Measurements from ENCODE around the gene PRDM7.
A peak's percentile ranks its signal among the peaks of the same experiment; 100 is the strongest.
"Not testable (repeated sequence)": the region's sequence is repeated elsewhere in the genome, so short reads cannot be mapped to it uniquely, and the experiment has no call there.

Gene PRDM7

DNA sequence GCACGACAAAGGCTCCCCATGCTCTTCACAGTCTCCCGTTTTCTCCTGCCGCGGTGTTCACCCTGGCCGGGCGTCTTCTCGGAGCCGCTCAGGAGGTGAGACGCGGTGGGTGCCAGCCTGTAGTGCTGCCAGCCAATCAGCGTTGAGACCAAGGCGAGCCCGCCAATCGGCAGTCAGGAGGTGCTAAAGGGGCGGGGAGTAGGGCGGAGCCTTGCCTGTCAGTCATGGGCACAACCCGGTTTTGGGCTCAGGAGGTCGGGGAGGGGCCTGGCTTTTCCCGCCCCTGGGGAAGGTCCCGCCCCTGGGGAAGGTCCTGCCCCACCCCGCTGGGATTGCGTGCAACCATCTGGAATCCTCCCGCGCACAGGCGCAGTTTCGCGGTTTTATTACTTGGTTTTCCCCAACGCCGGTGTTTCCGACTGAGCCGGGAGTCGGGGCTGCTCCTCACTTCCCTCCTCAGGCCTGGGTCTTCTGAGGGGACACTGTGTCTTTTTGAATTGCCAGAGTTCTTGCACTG, at the start of gene PRDM7:
Gene PRDM7 (minus strand): TSS at position 92 of the 517 bp plus-strand sequence. CDS start 1,421 bp downstream, outside the sequence.
- DNase-seq, result peak; percentile 96

GRCh38 chr16:90121846-90122245, 44.7 kb upstream of the PRDM7 start:
- not testable (repeated sequence) for DNase-seq

- not testable (repeated sequence) for DNase-seq
Observed at GRCh38 chr16:90107617-90108016, 30.5 kb upstream of the PRDM7 start.

DNA sequence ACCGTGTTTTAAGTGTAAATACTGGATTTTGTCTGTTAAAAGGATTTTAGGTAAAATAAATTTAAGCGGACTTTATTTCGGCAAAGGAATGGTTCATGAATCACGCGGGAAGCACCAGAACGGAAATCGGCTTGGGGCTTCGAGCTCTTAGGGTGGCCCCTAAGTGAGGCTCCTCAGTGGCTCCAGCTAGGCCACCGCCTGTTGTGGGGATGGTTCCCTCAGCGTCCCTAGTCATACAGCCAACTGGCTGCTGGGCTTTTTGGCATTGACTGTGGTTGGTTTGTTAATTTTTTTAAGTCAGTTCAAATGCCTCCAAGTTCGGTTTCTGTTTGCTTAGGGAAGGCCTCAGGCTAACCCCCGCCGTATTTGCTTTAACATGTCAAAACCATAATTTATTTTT, 29.9 kb upstream of the PRDM7 start:
- not testable (repeated sequence) for DNase-seq

- not testable (repeated sequence) for DNase-seq
Observed at GRCh38 chr16:90106271-90106670, 29.1 kb upstream of the PRDM7 start.

- not testable (repeated sequence) for DNase-seq
Observed at GRCh38 chr16:90104725-90105124, 27.6 kb upstream of the PRDM7 start.

DNA sequence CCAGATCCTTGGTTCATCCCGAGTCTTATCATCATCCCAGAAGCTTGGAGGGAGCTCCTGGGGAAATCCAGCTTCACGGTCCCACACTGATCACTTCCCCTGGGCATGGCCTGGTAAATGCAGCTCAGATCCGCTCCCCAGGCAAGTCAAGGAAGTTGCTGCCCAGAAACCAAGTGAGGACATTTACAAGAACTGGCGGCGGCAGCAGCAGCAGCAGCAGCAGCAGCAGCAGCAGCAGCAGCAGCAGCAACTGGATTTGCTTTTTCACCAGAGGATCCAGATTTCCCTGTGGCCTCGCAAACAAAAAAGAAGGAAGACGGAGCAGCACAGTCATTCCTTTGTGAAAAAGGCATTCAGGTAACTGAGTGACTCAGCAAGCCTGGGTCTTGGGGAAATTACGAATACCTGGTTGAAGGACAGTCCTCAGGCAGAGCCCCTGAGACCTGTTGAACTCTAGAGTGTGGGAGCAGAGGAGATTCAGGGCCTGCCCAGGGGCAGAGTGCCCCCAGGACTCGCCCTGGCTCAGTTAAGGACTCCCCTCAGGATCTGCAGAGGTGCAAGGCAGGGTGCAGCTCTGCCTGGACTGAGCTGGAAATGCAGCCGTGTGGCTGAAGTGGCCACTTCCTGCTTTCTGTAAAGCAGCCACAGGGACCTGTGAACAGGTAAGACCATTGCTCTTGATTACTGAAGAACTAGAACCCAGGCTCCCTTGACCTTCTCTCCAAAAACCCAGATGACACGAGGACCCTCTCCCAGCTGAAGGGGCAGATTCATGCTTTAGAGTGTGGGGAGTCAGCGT, 25.2 kb upstream of the PRDM7 start:
- DNase-seq, result not testable (repeated sequence)

GRCh38 chr16:90101332-90101731, 24.2 kb upstream of the PRDM7 start:
- not testable (repeated sequence) for DNase-seq

- not testable (repeated sequence) for DNase-seq
Observed at GRCh38 chr16:90100790-90101189, 23.7 kb upstream of the PRDM7 start.

DNA sequence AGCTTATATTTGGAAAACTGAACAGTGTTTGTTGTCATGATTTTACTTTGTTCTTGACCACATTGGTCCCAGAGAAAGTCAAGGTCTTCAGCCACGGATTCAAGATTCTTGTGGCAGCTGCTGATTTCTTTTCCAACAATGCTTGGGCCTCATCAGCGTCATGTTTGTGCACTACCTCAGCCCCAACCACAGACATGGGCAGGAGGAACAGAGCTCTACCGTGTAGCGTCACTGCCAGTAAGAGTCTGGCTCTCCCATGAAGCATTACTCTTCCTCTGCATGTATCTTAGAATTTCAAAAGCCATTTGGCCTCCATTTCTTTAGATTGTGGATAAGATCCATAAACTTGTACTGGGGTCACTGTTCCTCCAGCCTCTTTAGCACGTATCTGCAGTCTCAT, 23.1 kb upstream of the PRDM7 start:
- not testable (repeated sequence) for DNase-seq

DNA sequence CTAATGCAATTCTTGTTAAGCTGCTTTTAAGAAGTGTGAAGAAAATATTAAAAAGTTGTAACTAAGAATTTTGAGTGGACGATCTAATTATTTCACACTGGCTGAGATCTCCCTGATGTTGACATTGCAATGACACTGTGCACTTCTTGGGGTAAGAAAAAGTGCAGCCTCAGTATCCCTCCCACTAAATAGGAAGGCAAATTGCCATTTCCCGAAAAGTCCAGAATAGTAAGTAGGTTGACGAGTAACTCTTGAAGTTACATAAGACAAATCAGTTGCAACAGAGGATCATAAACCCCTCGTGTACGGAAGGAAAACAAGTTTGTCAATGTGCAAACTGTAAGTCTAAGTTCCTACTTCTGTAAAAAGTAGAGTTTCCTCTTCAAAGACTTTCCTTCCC, 21.8 kb upstream of the PRDM7 start:
- not testable (repeated sequence) for DNase-seq

GRCh38 chr16:90097010-90097684, 20.0 kb upstream of the PRDM7 start:
- DNase-seq, result not testable (repeated sequence)

GRCh38 chr16:90094791-90095190, 17.7 kb upstream of the PRDM7 start:
- DNase-seq, result not testable (repeated sequence)

GRCh38 chr16:90094296-90094695, 17.2 kb upstream of the PRDM7 start:
- DNase-seq, result not testable (repeated sequence)

- DNase-seq, result not testable (repeated sequence)
Observed at GRCh38 chr16:90093799-90094198, 16.7 kb upstream of the PRDM7 start.

DNA sequence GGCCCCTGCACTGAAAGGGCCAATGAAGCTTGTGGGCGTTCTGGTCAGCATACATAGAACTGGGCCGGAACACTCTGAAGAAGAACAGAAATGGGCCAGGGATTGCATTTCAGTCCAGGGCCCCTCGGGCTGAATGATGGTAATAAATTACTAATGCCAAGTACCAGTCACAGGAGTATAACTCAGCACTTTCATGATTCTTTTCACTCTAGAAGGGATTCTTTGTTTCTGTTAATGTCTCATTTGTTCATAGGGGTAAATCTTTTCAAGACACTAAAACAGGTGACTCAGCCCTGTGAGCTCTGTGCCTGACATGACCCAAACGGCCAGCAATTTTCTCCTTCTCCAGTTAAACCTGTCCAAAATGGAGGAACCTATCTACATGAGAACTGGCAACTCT, 15.7 kb upstream of the PRDM7 start:
- DNase-seq, result not testable (repeated sequence)

DNA sequence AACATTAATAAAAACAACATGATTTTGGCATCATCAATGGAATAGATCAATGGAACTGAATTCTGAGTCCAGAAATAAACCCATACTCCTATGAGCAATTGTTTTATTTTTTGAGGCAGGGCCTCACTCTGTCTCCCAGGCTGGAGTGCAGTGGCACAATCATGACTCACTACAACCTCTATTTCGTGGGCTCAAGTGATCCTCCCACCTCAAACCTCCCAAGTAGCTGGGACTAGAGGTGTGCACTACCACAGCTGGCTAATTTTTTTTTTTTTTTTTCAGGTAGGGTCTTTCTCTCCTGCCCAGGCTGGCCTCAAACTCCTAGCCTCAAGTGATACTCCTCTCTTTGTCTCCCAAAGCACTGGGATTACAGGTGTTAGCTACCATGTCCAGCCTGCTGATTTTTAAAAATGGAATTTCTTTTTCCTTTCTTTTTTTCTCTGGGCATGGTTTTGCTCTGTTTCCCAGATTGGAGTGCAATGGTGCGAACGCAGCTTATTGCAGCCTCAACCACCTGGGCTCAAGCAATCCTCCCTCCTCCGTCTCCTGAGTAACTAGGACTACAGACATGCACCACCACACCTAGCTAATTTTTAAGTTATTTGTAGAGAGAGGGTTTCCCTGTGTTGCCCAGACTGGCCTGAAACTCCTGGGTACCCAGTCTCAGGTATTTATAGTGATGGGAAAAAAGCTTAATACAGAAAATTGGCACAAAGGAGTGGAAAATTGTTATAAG, 7.3 kb upstream of the PRDM7 start:
- no peak for DNase-seq

- DNase-seq, result no peak
Observed at GRCh38 chr16:90083139-90083538, 6.0 kb upstream of the PRDM7 start.

GRCh38 chr16:90081606-90081970, 4.5 kb upstream of the PRDM7 start:
- DNase-seq, result no peak

DNA sequence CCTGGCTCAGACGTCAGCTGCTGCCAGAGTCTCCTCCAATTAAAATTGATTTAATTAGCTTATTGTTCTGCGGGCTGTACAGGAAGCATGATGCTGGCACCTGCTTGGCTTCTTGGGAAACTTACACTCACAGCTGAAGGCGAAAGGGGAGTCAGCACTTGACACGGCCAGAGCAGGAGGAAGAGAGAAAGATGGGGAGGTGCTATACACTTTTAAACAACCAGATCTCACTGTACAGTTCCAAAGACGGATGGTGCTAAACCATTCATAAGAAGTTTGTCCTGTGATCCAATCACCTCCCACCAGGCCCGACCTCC, 1.4 kb upstream of the PRDM7 start:
- peak; percentile 30 for DNase-seq

GRCh38 chr16:90077757-90078578, 837 bp upstream of the PRDM7 start:
- DNase-seq, result peak; percentile 48

GRCh38 chr16:90072442-90073105, 4.6 kb downstream of the PRDM7 start:
- no peak for DNase-seq

All from NCI-H2171 (cell line).